ENCODE measurements around the gene NUDT8.
"Not testable (repeated sequence)": the region's sequence is repeated elsewhere in the genome, so short reads cannot be mapped to it uniquely, and the experiment has no call there.

Gene NUDT8

GRCh38 chr11:67641338-67642172, 11.8 kb upstream of the NUDT8 start:
- DNase-seq = no peak

GRCh38 chr11:67640758-67641337, 11.1 kb upstream of the NUDT8 start:
- DNase-seq = no peak

GRCh38 chr11:67640021-67640757, 10.5 kb upstream of the NUDT8 start:
- peak; percentile 69 to 73 for DNase-seq

DNA sequence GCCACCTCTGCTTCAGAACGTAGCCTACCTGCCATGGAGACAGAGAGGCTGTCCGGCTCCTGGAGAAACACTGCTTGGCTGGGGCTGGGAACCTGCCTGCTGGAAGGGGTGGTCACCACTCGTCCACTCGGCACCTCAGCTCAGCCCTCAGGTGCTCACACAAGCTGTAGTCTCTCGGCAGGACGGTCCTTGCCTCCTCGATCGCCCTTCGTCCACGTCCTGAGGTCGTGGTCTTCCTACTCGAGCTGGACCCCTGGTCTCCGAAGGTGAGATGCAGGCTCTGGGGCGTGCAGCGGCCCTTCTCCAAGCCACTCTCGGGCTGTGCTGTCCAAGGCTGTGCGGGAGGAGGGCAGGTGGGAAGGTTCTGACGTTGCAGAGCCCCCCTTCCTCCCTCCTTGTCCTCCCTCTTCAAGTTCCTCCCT, 9.7 kb upstream of the NUDT8 start, which contains the start of gene TBX10:
TSS of gene TBX10 (minus strand) at position 326 of the 422 bp plus-strand sequence. CDS start at position 35, 291 bp downstream.
- no peak for DNase-seq

DNA sequence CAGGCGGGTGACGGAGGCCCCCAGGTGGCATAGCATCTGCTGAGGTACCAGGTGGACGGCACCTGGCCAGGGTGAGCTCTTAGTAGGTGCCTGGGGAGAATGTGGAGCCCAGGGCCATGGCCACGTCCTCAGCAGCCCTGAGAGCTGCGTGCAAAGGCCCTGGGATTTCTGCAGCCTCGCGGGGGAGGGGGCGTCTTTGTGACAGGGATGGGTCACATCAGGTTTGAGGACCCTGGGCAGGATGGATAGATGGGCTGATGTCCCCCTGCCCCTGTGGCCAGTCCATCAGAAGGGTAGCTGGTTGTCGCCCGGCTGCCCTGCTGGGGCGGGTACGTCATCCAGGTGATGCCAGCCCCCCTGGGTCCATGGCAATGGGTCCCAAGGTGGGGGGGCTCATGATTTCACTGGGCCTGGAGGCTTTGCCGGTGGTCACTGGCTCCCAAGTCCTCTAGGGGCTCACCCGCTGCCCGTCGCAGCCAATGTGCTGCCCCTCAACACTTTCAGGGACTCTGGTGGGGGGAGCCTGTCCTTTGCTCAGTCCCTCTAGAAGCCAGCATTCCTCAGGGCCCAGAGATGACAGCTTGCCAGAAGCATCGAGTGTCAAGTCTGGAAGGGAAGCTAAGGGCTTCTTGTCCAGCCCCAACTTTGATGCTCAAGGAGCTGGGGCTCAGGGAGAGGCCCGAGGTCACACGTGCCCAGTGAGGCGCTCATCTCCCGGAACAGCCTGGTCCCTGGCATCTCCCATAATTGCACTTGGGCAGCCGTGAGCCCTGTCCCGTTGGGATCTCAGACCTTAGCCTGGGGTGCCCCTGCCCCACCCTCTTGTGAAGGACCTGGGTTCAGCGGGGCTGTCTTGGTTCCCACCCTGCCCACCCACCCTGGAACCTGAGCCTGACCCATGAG, 9.0 kb upstream of the NUDT8 start:
- no peak for DNase-seq

GRCh38 chr11:67637441-67637840, 7.7 kb upstream of the NUDT8 start:
- DNase-seq = not testable (repeated sequence)

DNA sequence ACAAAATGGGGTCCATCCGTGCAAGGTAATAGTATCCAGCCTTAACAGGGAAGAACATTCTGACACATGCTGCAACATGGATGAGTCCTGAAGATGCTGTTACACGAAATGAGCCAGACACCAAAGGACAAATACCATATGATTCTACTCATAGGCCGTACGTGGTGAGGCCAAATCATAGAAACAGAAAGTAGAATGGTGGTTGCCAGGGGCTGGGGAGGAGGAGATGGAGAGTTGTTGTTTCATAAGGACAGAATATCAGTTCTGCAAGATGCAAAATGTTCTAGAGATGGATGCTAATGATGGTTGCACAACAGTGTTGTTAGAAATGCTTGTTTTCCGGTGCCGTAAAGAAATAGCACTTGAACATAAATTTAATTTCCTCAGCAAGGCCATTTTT, 7.2 kb upstream of the NUDT8 start:
- no peak for DNase-seq

DNA sequence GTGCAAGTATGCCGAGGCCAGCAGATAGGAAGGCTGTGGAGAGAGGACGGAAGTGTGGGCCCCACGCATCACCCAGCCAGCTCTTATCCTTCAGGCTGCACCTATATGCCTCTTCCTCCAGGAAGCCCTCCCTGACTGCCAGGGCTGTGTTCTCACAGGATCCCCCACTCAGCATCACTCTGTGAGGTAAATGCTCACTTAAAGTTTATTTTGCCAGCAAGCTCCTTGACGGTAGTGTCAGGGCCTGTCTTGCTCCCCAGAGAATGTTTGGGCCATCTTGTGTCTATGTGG, 5.4 kb upstream of the NUDT8 start:
- no peak for DNase-seq

DNA sequence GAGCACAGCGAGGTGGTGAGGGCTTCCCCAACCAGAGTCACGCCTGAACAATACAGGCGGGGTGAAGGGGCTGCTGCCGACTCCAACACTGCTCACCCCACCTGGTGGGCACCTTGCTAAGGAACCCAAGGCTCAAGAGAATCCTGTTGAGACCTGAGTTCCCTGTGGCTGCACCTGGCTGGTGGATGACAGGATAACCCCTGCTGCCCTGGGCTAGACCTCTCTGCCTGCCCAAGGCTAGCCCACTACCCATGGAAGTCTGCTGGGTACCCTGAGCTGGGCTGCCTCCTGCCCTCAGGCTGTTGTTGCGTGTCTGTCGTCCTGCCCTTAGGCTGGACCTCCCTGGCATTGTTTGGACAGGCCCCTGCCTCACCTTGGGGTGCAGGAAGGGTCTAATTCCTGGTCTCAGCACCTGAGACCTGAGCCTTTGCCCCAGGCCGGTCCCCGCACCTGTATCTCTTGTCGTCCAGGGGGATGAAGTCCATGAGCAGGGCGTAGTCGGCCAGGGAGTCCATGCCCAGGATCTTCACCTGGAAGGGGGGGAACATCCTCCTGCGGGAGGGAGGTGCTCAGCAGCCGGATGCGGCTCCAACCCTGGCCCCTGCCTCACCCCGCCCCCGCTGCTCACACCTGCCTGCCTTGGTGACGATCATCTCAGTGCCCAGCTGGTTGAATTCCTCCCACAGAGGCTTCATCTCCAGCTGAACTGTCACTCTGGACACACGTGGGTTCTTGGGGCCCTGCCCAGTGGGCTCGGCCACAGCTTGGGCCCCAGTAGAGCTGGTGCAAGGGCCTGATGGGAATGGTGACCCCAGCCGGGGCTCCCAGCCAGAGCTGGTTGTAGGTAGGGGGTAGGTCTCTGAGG, 4.9 kb upstream of the NUDT8 start:
- DNase-seq = no peak

DNA sequence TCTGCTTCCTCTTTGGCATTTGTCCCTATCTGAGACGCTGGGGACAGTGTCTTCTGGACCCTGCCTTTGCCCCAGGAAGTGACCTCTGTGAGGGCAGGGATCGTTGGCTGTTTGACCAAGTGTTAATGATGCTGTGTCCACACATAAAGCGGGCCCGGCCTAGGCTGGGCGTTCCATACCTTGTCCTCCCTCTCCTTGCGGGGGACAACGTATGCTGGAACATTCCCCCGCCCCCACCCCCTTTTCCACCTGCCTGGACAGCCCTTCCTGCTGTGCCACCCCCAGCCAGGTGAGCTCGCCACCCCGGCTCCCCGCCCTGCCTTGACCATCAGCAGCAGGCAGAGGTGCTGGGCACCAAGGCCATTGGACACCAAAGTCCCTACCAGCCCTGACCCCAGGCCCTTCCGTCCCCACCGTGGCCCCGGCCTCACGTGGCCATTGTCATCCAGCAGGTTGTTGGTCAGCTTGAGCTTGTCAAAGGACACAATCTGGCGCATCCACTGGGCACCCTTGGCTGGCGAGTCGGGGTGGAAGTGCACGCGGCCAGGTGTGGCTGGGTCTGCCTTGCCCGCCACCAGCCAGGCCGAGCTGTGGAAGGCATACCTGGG, 4.1 kb upstream of the NUDT8 start:
- DNase-seq = no peak

DNA sequence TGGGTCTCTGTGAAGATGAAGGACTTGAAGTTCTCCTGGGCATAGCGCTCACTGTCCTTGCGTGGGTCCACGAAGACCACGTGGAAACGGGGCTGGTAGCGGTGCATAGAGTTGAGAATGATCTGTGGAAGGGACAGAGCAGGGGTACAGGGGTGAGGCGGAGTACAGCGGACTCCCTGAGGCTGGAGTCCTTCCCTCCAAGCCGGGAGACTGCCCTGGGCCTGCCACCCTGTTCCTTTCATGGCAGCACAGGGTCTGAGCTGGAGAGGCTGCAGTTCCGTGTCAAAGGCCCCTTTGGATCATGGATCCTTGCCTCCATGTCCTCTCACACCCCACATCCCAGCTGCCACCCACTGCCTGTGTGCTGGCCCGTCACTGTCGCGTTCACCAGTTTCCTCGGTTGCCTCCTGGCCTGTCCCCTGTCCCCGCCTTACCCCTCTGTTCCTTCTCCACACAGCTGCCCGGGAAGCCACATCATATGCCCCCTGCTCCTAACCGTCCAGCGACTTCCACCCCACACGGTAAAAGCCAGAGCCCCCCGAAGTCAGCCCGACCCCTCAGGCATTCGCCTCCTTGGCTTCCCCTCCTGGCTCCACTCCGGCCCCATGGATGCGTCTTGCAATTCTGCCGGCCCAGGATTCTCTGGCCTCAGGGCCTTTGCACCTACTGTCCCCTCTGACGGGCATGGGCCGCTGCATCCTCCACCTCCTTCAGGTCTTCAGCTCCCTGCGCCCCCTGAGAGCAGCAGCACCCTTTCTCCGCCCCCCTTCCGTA, 3.4 kb upstream of the NUDT8 start:
- DNase-seq = no peak

DNA sequence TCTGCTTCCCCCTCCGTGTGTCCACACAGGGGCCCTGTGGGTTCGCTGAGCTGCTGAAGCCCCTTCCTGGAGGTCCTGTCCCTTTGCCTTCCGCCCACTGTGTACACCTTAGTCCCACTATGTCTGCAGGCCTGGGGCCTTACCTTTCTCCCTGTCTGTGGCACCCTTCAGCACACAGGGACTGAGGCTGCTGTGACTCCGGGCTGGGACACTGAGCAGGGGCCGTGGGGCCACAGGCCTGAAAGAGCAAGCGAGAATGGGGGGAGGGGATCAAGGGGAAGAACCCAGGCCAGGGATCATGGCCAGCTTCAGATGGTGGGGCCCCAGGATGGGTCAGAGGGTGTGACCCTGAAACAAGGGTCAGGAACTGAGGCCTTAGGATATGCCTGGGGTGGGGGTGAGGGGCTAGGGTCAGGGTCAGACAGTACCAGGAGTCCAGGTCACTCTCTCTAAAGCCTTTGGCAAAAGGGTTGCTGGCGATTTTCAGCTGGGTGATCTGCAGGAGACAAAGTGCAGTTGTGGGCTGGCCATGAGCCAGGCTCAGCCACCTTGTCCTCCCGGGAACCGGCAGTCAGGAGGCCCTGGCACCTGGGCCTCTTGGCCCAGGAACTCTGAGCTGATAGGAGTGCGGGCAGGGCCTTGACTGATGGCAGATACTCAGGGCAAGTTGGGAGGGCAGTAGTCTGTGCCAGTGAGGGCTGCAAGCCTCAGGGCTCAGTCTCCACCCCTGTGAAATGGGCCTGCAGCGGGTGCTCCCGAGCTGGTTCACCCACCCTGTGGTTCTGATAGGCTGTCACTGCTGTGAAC, 2.6 kb upstream of the NUDT8 start:
- DNase-seq = no peak

DNA sequence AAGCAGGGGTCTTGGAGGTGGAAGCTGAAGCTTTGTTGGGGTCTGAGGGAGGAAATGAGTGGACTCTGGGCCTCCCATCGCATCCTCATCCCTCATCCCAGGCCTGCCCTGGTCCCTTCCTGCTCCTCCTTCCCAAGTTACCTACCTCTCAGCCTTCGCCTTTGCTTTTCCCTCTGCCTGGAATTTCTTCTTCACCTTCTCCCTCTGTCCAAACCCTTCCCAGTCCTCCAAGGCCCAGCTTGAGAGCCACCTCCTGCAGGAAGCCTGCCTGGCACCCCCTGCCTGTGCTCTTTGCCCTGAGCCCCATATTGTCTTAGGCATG, 2.1 kb upstream of the NUDT8 start:
- DNase-seq = no peak

DNA sequence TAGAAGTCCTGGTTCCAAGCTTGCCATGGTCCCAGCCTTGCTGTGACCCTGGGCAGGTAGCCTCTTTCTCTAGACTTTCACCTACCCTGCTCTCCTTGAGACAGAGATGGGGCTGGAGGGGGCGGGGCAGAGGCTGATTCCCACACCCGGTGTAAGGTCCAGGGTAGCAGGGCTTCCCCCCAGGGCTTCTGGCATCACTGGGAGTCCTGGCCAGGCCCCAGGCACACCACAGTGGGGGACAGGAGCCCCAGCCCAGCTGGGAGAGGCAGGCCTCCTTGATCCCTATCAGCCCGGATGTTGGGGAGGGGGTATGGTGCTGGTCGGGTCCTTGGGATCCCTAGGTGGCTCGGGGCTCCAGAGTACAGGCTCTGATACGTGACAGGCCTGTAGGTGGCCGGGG, 1.7 kb upstream of the NUDT8 start:
- DNase-seq = no peak

- no peak for DNase-seq
These were observed 1.2 kb upstream of the NUDT8 start for GRCh38 chr11:67630943-67631331.

DNA sequence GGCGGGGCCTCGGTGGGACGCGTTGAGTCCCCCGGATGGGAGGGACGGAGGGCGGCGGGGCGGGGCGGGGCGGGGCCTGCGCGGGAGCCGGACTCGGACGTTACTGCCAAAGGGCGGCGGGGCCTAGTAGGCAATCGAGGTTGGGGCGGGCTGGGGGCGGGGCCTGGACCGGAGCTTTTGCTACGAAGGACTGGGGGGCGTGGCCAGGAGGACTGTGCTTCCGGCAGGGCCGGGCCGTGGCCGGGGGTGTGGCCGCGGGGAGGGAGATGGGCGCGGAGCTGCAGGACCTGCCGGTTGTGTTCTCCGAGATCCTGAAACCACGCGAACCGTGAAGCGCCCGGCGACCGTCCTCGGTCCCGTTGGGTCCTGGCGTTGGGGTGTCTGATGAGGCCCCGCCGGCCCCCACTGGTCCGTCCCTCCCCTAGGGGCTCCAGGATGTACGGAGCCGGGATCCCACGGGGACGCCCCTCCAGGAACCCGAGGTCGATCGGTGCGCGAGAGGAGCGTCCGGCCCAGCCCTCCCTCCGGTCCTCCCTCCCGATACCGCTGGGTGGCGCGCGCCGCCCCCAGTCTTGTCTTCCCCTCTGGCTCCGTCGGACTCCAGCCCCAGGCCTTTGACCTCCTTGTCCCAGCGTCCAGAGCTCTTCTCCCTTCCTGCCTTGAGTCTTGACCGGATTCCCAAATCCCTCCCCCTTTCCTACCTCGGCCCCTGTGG, 648 bp upstream of the NUDT8 start:
- DNase-seq = peak; percentile 98

GRCh38 chr11:67628710-67629385, 889 bp downstream of the NUDT8 start:
- no peak for DNase-seq

GRCh38 chr11:67627812-67628624, 1.7 kb downstream of the NUDT8 start:
- no peak for DNase-seq

All from activated CD4-positive, alpha-beta T cell treated with anti-CD3 and anti-CD28 coated beads, Interleukin-2, amount 50 U/mL, for 48 hours (primary cell).